AG04450 (cell line): ENCODE measurements around the gene ARHGEF37. TPM values are rescaled to one million over a fixed set of nuclear protein-coding genes. Genes with fewer than 3 reads are reported as not detected.

ENCODE experiments used
- CTCF ChIA-PET: fragments of 300-600, 350-600 bp; formaldehyde crosslinking; extraction: SDS; loops from one replicate; lab custom pipeline; 2022; ENCODE audit warnings: antibody characterized with exemption, inconsistent platforms; lab: Charles Lee
- POLR2A ChIA-PET: fragments of 350-600 bp; formaldehyde crosslinking; extraction: SDS; loops from one replicate; lab custom pipeline; 2021; ENCODE audit warnings: antibody characterized with exemption, inconsistent platforms; lab: Yijun Ruan, JAX
- DNase-seq: peaks from one replicate; pipeline ENCODE4 v3.0.0-alpha.2; 2011; ENCODE audit warnings: low read depth, low spot score
- H3K27ac ChIP-seq: one replicate; pipeline ENCODE4 v1.5.1; 2012; ENCODE audit warnings: low read depth, low read length, control low read depth
- H3K27me3 ChIP-seq: one replicate; pipeline ENCODE4 v1.6.0; 2012; ENCODE audit warnings: low read length; ENCODE audit not compliant: control insufficient read depth, insufficient read depth
- H3K4me3 ChIP-seq: 2 replicates; pipeline ENCODE4 v1.5.1; 2011; ENCODE audit warnings: mild to moderate bottlenecking, low read depth, low read length, control low read depth
- H3K9me3 ChIP-seq: 2 replicates; pipeline ENCODE4 v1.5.1; 2012; ENCODE audit warnings: low read length; ENCODE audit not compliant: control insufficient read depth, insufficient read depth
- polyA plus RNA-seq: library from polyadenylated mRNA; depleted of rRNA; stranded (reverse); fragments of >200 nt; gene quantifications from 2 replicates; pipeline ENCODE4 v1.2.3, GENCODE V29; 2011
- TF ChIP-seq, protein P1 (sequence below): IDR thresholded peaks from 2 replicates; pipeline ENCODE4 v1.5.1; 2011; ENCODE audit warnings: low read depth, low read length, control low read depth, inconsistent platforms

Gene ARHGEF37
- polyA plus RNA-seq, 1 experiment: 0.74 TPM

DNA sequence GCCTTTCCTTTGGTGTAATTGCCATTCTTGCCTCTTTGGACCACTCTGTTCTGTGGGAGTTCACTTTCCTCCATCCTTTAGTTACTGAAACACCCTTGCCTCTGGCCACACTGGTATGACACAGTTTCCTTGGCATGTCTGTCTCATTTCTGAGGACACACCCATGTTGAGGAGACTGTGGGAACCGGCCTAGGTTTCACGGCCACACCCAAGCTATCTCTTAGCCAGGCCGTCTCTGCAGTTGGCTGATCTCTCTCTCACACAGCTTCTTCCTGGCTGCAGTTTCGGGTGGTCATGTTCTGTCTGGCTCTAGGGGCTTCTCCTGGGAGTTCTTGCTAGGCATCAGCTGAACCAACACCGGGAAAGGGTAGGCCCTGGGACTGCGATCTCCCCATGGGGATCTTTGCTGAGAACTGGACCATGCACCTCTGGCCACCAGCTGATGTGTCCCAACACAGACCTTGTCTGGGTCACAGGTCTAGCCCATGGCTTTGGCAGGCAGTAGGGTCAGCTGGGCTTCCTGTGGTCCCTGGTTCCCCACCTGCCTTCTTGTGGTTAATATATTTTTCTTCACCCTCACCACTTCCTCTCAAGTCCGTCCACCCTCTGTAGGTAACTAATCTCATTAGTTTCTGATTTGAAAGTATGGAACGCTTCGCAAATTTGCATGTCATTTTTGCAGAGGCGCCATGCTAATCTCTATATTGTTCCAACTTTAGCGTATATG lies 24.9 kb downstream of the ARHGEF37 start:
- ChIA-PET POLR2A (no interaction called here), CTCF (interaction anchor here (0.8 to 1.8 kb wide), 5 partner anchors 12 to 42 kb away, joined by 3 to 11 read pairs (median 3); partner anchors contain the start of gene ARHGEF37)
- no peak overlapping the region for H3K4me3 ChIP-seq
- peaks cover 4% of the 10 kb centered on the region; the same call in 1 of the 2 replicates for H3K9me3 ChIP-seq
- peaks cover under 1% of the 10 kb centered on the region for H3K27me3 ChIP-seq
- no peak overlapping the region for H3K27ac ChIP-seq
- TF ChIP-seq, protein P1, sequence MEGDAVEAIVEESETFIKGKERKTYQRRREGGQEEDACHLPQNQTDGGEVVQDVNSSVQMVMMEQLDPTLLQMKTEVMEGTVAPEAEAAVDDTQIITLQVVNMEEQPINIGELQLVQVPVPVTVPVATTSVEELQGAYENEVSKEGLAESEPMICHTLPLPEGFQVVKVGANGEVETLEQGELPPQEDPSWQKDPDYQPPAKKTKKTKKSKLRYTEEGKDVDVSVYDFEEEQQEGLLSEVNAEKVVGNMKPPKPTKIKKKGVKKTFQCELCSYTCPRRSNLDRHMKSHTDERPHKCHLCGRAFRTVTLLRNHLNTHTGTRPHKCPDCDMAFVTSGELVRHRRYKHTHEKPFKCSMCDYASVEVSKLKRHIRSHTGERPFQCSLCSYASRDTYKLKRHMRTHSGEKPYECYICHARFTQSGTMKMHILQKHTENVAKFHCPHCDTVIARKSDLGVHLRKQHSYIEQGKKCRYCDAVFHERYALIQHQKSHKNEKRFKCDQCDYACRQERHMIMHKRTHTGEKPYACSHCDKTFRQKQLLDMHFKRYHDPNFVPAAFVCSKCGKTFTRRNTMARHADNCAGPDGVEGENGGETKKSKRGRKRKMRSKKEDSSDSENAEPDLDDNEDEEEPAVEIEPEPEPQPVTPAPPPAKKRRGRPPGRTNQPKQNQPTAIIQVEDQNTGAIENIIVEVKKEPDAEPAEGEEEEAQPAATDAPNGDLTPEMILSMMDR: no peak
- no peak for DNase-seq

DNA sequence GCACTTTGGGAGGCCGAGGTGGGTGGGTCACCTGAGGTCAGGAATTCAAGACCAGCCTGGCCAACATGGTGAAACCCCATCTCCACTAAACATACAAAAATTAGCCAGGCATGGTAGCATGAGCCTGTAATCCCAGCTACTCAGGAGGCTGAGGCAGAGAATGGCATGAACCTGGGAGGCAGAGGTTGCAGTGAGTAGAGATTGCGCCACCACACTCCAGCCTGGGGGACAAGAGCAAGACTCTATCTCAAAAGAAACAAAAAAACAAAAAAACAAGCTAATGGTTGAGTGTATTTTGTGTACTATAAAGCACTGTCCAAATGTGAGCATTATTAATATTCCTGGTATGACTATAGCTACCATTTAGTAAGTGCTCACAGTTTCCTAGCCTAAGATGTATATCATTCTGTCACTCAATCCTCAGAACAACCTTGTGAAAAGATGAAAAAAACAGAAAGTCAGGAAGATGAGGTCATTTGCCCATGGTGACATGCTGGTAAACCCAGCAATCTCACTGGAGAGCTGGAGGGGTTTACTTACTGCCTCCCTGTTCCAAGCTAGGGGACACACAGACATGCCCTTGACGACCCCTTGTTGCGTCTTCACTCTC lies 27.7 kb downstream of the ARHGEF37 start:
- Histone ChIP-seq H3K9me3 (peaks cover 4% of the 10 kb centered on the region; the same call in 1 of the 2 replicates), H3K4me3 (no peak overlapping the region), H3K27me3 (no peaks in the 10 kb centered on the region), H3K27ac (no peak overlapping the region)
- POLR2A ChIA-PET: no interaction called here
- TF ChIP-seq, protein P1: no peak
- CTCF ChIA-PET: interaction anchor here (1.1 to 4.3 kb wide), 3 partner anchors 10 to 382 kb away, joined by 3 to 33 read pairs (median 7); no protein-coding TSS in a partner anchor
- no peak for DNase-seq

DNA sequence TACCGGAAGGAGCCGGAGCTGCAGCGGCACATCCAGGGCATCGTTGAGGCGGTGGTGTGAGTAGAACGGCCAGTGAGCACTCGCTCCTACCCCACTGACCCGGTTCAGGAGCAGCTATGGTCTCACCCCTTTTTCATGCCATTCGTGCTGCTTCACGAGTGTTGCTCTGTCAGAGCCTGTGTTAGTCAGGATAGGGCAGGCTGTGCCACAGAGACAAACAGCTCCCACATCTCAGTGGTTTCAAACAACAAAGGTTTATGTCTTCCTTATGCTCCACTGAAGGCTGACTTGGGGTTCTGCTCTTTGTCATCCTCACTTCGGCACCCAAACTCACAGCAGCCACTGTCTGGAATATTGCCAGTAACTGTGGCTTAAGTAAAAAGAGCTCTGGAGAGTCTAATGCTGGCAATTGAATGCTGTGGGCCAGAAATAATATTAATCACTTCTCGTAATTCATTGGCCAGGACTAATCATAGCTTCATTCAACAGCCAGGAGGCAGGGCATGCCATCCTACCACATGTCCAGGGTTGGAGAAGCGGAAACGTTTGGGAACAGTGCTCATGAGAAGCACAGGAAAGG lies 28.4 kb downstream of the ARHGEF37 start:
- Histone ChIP-seq H3K4me3 (no peak overlapping the region), H3K27me3 (no peaks in the 10 kb centered on the region), H3K27ac (no peak overlapping the region), H3K9me3 (peaks cover 4% of the 10 kb centered on the region; the same call in 1 of the 2 replicates)
- POLR2A ChIA-PET: interaction anchor here (2.1 kb wide), 1 partner anchor 28 kb away, joined by 7 read pairs; the partner anchor contains the start of gene ARHGEF37
- CTCF ChIA-PET: interaction anchor here (0.7 to 4.3 kb wide), 5 partner anchors 9 to 381 kb away, joined by 3 to 33 read pairs (median 3); no protein-coding TSS in a partner anchor
- DNase-seq: no peak
- TF ChIP-seq, protein P1: no peak

DNA sequence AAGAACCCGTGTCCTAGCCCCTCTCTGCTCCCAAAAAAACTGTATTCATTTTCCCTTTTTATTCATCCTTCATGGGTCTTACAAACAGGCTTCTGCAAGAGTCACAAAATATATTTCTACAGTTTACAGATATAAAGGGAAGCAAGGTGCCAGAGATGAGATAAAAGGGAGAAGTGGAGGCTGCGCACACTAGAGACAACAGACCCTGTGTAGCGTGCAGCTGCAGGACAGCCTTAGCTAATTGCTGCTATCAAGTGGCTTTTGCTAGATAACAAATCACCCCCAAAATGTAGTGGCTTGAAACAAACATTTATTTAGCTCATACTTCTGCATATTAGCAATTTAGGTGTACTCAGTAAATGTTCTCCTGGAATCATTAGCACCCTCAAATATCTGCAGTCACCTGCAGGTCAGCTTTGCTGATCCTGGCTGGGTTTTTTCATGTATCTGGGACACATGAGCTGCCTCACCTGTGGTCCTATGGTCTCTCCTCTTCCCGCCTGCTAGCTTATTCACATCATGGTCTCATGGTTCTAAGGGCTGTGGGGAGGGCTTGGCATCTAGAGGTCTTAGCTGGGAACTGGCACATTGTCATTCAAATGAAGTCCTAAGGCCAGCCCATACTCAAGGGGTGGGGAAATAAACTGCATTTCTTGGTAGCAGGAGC lies 29.4 kb downstream of the ARHGEF37 start:
- DNase-seq: no peak
- Histone ChIP-seq H3K9me3 (peaks cover 4% of the 10 kb centered on the region; the same call in 1 of the 2 replicates), H3K4me3 (no peak overlapping the region), H3K27me3 (no peaks in the 10 kb centered on the region), H3K27ac (peak overlapping the region; percentile 74)
- ChIA-PET CTCF (interaction anchor here (0.6 to 4.3 kb wide), 10 partner anchors 8 to 380 kb away, joined by 3 to 33 read pairs (median 4); no protein-coding TSS in a partner anchor), POLR2A (interaction anchor here (0.9 to 2.1 kb wide), 4 partner anchors 29 to 165 kb away, joined by 3 to 7 read pairs (median 4); partner anchors contain the start of genes ARHGEF37 and CSNK1A1)
- TF ChIP-seq, protein P1: no peak
